Skin of body (tissue), 2 donors: ENCODE results near the gene NAT14. TPM values are rescaled to one million over a fixed set of nuclear protein-coding genes. Genes with fewer than 3 reads are reported as not detected.

Source experiments
- DNase-seq: peaks from one replicate; lab custom pipeline; 2025; lab: John Stamatoyannopoulos, UW
- total RNA-seq: library from RNA; depleted of rRNA; stranded (reverse); fragments of >200 nt; gene quantifications from one replicate; pipeline ENCODE4 v1.2.3, GENCODE V29; 2014

The NAT14 gene
- total RNA-seq, 1 donor from 2014 or later, result 6.1 TPM

- DNase-seq, result peak; percentile 32
Measured at GRCh38 chr19:55467236-55468053, 17.5 kb upstream of the NAT14 start.

DNA sequence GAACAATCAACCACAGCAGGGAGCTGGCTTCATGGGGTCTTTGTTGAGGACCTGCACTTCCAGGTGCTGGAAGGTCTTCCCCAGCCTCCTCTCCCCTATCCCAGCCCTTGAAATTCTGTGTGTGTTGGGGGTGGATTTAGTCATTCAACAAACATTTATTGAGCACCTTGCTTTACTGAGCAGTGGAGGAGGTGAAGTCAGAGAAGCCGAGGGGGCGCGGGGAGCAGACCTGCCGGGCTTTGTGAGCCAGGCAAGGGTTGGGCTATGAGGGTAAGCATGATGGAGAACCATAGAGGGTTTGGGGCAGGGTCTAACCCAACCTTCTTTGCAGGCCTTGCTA is 17.0 kb upstream of the NAT14 start:
- DNase-seq, result no peak

DNA sequence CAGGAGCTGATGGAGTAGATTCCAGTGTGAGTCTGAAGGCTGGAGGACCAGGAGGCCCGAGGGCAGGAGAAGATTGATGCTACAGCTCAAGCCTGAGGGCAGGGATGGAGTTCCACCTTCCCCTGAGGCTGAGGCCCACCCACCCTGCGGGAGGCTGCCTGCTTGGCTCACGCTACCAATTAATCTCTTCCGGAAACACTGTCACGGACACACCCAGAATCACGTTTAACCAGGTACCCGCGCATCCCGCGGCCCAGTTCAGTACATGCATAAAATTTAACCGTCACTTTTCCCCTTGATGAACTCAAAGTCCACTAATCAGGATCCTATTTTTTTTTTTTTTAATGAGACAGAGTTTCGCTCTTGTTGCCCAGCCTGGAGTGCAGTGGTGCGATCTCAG is 13.7 kb upstream of the NAT14 start:
- no peak for DNase-seq

GRCh38 chr19:55472463-55472862 is 12.5 kb upstream of the NAT14 start:
- DNase-seq, result no peak

DNA sequence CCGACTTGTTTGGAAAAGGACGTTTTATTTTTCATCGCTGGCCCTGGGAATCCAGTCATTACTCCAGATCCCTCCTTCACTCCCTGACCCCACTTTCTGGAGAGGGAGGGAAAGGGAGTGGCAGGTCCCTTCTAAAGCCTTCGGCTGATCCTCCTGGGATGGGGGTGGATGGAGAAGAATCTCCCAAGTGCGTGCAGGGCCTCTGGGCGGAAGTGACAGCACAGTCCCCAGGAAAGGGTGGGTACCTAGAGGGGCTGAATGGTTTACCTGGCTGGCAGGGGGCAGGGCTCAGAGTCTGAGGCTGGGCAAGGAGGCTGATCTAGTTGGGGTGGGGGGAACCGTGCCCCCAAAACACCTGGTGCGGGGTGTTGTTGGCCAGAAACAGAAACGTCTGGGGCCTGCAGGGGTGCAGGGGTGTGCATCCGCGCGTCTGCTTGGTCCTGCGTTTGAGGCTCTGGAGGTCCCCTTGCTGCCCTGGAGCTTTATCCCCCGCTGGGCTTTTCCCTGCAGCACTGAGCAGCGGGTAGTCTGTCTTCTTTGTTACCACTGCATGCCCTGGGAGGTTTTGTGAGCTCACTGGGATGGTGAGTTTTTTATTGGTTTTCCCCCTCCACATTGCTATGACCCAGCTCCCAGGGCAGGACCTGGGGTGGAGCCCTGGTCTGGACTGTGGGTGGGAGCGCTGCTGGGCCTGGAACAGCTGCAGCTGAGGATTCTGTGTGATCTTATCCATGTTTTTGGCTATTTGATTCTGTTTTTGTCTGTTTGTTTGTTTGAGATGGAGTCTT is 11.6 kb upstream of the NAT14 start:
- DNase-seq, result no peak

GRCh38 chr19:55474269-55475265 is 10.4 kb upstream of the NAT14 start:
- DNase-seq, result no peak

GRCh38 chr19:55476100-55476775 is 8.8 kb upstream of the NAT14 start, which contains the start of gene ZNF628:
ZNF628 (plus strand) TSS chr19:55476617; CDS start chr19:55479911, 3,294 bp downstream.
- DNase-seq, result peak; percentile 96

DNA sequence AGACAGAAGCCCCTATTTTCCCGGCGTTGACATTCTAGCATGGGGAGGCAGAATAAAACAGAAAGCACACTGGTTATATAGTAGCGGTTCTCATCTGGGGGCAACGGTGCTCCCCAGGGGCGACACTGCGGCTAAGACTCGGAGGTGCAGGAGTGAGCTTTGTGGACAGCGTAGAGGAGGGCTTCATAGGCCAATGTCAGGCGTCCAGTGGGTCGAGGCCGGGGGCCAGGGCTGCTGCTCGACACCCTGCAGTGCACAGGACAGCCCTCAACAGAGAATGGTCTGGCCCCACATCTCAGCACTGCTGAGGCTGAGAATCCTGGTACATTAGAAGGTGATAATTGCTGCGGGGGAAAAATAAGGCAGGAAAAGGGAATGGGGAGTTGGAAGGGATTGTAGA is 7.1 kb upstream of the NAT14 start:
- DNase-seq, result no peak

GRCh38 chr19:55478364-55478763 is 6.6 kb upstream of the NAT14 start:
- DNase-seq, result no peak

DNA sequence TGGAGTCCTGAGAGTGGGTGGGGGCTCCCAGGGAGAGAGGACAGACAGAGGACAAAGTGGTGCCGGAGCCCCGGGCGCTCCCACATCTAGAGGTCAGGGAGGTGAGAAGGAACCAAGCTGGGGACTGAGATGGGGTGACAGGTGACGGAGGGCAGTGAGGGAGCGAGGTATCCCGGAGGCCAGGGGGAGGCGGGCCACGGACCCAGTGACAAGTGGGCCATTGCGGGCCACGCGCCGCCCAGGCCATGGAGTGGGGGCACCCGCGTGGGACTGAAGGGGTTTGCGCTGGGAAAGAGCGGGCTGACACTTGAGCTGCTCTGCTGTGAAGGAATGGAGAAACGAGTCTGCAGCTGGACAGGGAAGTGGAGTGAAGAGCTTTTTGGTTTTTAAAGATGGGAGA is 5.9 kb upstream of the NAT14 start:
- no peak for DNase-seq

GRCh38 chr19:55479451-55480230 is 5.3 kb upstream of the NAT14 start:
- DNase-seq, result no peak

GRCh38 chr19:55481148-55481793 is 3.7 kb upstream of the NAT14 start:
- no peak for DNase-seq

DNA sequence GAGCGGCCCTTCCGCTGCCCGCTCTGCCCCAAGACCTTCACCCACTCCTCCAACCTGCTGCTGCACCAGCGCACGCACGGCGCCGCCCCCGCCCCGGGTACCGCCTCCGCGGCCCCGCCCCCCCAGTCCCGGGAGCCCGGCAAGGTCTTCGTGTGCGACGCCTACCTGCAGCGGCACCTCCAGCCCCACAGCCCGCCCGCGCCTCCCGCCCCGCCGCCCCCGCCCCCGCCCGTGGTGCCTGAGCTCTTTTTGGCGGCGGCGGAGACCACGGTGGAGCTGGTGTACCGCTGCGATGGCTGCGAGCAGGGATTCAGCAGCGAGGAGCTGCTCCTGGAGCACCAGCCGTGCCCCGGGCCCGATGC is 3.2 kb upstream of the NAT14 start:
- no peak for DNase-seq

DNA sequence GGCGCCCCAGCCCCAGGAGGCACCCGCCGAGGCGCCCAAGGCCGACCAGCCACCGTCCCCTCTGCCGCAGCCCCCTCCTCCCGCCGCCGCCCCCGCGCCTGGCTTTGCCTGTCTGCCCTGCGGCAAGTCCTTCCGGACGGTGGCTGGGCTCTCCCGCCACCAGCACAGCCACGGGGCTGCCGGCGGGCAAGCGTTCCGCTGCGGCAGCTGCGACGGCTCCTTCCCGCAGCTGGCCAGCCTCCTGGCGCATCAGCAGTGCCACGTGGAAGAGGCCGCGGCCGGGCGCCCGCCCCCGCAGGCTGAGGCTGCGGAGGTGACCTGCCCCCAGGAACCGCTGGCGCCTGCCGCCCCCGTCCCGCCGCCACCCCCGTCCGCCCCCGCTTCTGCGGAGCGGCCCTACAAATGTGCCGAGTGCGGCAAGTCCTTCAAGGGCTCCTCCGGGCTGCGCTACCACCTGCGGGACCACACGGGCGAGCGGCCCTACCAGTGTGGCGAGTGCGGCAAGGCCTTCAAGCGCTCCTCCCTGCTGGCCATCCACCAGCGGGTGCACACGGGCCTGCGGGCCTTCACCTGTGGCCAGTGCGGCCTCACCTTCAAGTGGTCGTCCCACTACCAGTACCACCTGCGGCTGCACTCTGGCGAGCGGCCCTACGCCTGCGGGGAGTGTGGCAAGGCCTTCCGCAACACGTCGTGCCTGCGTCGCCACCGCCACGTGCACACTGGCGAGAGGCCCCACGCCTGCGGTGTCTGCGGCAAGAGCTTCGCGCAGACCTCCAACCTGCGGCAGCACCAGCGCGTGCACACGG is 2.6 kb upstream of the NAT14 start:
- no peak for DNase-seq

- no peak for DNase-seq
Measured at GRCh38 chr19:55482967-55483705, 1.9 kb upstream of the NAT14 start.

DNA sequence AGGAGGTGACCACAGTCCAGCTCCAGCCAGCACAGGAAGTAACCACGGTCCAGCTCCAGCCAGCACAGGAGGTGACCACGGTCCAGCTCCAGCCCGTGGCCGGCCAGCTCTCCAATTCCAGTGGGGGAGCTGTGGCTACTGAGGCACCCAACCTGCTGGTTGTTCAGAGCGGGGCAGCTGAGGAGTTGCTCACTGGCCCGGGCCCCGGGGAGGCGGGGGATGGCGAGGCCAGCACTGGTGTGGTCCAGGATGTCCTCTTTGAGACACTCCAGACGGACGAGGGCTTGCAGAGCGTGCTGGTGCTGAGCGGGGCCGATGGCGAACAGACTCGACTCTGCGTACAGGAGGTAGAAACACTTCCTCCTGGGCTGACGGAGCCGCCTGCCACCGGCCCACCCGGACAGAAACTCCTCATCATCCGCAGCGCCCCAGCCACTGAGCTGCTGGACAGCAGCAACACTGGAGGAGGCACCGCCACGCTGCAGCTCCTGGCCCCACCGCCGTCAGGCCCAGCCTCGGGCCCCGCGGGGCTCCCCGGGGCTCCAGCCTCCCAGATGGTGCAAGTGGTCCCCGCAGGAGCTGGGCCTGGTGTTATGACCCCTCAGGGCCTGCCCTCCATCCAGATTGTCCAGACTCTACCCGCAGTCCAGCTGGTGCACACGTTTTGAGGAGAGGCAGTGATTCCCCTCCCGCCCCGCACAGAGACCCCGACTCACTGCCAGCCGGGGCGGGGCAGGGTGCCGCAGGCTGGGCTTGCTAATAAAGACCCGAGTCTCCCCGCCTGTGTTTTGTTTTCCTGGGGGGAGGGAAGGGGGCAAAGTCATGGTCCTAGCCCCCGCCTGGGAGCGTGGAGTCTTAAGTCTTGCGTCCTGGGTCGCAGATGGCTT is 1.0 kb upstream of the NAT14 start:
- DNase-seq, result no peak

DNA sequence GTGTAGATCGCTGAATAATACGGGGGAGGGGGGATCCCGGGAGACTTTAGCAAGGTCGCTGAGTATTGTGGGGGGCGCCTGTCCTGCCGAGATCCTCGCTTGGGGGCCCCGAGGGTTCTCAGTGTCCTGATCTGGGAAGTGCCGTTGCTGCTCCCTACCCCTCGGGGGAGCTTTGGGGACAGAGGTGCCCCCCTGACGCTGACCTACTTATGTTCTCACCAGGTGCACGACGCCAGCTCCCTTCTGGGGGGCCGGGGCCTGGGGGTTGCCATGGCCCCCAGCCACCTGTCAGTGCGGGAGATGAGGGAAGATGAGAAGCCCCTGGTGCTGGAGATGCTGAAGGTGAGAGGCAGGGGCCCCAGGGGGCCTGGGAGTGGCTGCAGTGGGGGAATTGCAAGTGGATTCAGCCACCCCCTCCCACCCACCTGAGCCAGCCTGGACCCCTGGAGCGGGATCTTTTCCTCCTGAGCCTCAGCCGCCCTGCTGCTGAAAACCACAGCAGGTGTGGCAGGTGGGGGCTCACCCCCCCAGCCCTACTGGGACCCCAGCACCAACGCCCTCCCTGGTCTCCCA is 537 bp downstream of the NAT14 start:
- no peak for DNase-seq
